ENCODE results near the gene PRICKLE4.

- TF ChIP-seq ZNF274 (IDR thresholded peaks at IDR 0.05; ENCODE audit: borderline replicate concordance, extremely low read depth, low read length) (no peak), CTCF (IDR thresholded peaks at IDR 0.05; ENCODE audit: control extremely low read depth in 1 of 3, insufficient read depth in 1 of 3, low read depth in 1 of 3, low read length in 3 of 3) (no peak), ATF3 (IDR thresholded peaks at IDR 0.05; ENCODE audit: insufficient read depth, low read depth, low read length) (no peak), EZH2 (IDR thresholded peaks at IDR 0.05; ENCODE audit: low read depth, low read length, severe bottlenecking) (no peak), CEBPB (IDR thresholded peaks at IDR 0.05; ENCODE audit: low read depth, low read length) (no peak), POLR2AphosphoS5 (IDR thresholded peaks at IDR 0.05; ENCODE audit: low read depth, low read length) (no peak)
These were observed 11.2 kb upstream of the PRICKLE4 start for GRCh38 chr6:41769376-41769775.
